Spinal cord (tissue), 10 donors: ENCODE results near the gene HAND1. TPM values are rescaled to one million over a fixed set of nuclear protein-coding genes. Genes with fewer than 3 reads are reported as not detected.

ENCODE experiments used
- DNase-seq, 6 donors: peaks; one replicate each; pipeline versions ENCODE4 v3.0.0 to v3.0.0-alpha.2; 2013 to 2015; ENCODE audit warnings: low spot score in 6 of 6, low read depth in 4 of 6
- H3K27ac ChIP-seq: one replicate; pipeline ENCODE4 v1.5.1; 2013; ENCODE audit warnings: low read depth, low read length, control low read depth
- H3K27me3 ChIP-seq: one replicate; pipeline ENCODE4 v1.6.1; 2013; ENCODE audit warnings: low read length; ENCODE audit not compliant: control insufficient read depth, insufficient read depth
- H3K36me3 ChIP-seq: one replicate; pipeline ENCODE4 v1.6.1; 2013; ENCODE audit warnings: low read length; ENCODE audit not compliant: control insufficient read depth, insufficient read depth
- H3K4me1 ChIP-seq: one replicate; pipeline ENCODE4 v1.6.1; 2013; ENCODE audit warnings: low read length; ENCODE audit not compliant: control insufficient read depth, insufficient read depth
- H3K4me3 ChIP-seq: one replicate; pipeline ENCODE4 v1.5.1; 2013; ENCODE audit warnings: low read depth, low read length, control low read depth
- H3K9me3 ChIP-seq: one replicate; pipeline ENCODE4 v1.6.1; 2013; ENCODE audit warnings: low read length; ENCODE audit not compliant: control insufficient read depth, insufficient read depth
- WGBS: methylation state at CpG from one replicate; pipeline ENCODE4 v1.1.5; 2013; ENCODE audit warnings: missing lambda C conversion rate; ENCODE audit not compliant: insufficient coverage; 5-methylcytosine and 5-hydroxymethylcytosine counted together
- polyA plus RNA-seq, 2 donors: library from polyadenylated mRNA; unstranded; fragments of 120-200 nt; gene quantifications; one replicate each; pipeline ENCODE4 v1.2.1, GENCODE V29; 2013; ENCODE audit not compliant: insufficient read length in 2 of 2
- total RNA-seq, 2 donors: library from RNA; depleted of rRNA in 1 of 2; stranded (reverse); fragments of 120-200 nt in 1 of 2; fragments of >200 nt in 1 of 2; gene quantifications; one replicate each; pipeline versions ENCODE4 v1.2.3 to v1.2.4, GENCODE V29; 2013 to 2014
- donor health status: healthy.

HAND1 gene
- total and polyA plus RNA-seq, 4 donors: not detected

DNA sequence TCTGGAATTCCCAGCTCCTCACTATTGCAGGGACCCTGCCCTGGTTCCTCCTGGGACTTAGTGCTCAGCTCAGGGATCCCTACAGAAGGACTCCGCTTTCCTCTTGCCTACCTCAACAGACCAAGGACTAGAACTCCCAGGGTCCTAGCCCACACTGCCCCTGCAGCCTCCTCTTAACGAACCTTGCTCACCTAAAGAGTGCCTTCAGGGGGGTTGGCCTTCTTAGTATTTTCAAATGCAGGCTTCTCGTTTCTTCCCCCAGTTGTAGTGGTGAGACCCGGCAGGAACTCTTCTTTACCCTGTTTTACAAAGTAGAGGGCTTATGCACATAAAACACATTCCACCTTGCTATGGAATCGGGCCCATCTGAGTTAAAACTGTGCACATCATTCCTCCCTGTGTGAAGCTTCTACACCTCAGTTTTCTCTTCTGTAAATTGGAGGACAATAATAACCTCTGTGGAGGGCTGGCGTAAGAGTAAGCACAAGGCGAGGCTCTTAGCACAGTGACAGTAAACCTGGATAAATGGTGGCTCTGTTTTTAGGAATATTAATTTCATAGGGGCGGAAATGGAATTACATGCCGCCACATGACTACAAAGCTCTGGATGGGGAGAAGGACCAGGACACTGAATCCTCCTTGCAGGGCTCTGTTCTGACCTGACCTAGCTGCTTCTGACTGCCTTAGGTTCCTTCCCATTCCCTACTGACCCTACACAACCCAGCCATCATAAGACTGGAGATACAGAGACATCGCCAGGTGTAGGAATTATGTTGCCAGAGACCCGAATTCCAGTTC lies 3.8 kb upstream of the HAND1 start:
- no peak for DNase-seq
- Histone ChIP-seq H3K4me1 (peaks cover 50% of the 10 kb centered on the region), H3K36me3 (no peaks in the 10 kb centered on the region), H3K9me3 (no peaks in the 10 kb centered on the region), H3K4me3 (no peak overlapping the region), H3K27ac (no peak overlapping the region), H3K27me3 (peaks cover 100% of the 10 kb centered on the region)
- WGBS: 9% methylated on average over 6 of the region's 11 CpGs

DNA sequence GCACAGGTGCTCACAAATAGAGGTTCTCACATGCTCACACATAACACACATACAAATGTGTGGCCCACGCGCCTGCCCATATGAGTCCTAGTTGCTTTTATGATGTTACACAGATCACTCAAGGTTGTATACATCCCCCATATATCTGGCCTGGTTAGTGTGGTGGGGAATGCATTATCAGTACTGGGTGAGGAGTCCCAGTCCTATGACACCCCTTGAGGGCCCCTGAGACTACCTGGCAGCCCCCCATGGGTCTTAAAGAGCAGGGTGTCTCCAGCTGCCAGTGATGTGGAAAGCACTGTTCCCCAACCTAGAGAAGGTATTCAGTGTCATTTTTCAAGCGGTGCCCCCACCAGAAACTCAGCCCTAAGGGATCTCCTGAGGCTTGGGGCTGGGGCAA lies 2.8 kb upstream of the HAND1 start:
- Histone ChIP-seq H3K9me3 (no peaks in the 10 kb centered on the region), H3K27ac (no peak overlapping the region), H3K4me1 (peaks cover 59% of the 10 kb centered on the region), H3K36me3 (no peaks in the 10 kb centered on the region), H3K4me3 (no peak overlapping the region), H3K27me3 (peaks cover 100% of the 10 kb centered on the region)
- no peak for DNase-seq
- WGBS: 0% methylated on average over 1 of the region's 3 CpGs

DNA sequence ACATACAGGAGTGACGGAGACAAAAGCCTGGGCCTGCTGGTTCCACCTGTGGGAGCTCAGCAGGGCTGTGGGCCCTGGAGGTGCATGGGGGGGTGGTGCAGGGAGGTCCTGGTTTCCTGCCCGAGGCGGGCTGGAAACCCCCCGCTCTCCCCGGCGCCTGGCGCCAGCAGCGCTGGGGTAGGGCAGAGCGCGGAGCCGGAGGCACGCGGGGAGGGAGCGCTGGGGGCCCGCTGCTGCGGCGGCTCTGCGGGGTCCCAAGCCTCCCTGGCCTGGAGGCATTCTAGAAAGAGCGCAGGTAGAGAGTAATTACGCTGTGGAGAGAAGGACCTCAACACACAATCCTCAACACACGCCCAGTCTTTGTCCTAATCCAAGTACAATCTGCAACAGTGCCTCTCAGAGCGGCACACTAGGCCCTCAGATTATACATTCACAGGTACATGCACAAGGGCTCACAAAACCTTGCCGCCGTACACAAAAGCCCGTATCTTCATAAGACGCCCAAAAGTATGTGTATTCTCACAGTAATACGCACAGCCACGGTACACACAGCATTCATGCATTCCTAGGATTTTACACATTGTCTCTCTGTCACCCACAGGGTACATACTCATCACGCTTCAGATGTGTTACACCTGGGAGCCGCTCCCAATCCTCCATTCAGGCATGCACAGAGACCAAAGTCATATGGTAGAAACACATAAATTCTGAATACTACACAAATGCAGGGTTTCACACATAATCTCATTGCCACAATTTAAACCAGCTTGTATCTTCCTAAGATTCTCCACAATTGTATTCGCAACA lies 2.1 kb upstream of the HAND1 start:
- H3K36me3 ChIP-seq: no peaks in the 10 kb centered on the region
- peaks cover 65% of the 10 kb centered on the region for H3K4me1 ChIP-seq
- WGBS: 2% methylated on average over 25 of the region's 31 CpGs
- H3K9me3 ChIP-seq: no peaks in the 10 kb centered on the region
- H3K27ac ChIP-seq: no peak overlapping the region
- peaks cover 100% of the 10 kb centered on the region for H3K27me3 ChIP-seq
- H3K4me3 ChIP-seq: no peak overlapping the region
- DNase-seq: peak in 1 of 6 donors; percentile 4

DNA sequence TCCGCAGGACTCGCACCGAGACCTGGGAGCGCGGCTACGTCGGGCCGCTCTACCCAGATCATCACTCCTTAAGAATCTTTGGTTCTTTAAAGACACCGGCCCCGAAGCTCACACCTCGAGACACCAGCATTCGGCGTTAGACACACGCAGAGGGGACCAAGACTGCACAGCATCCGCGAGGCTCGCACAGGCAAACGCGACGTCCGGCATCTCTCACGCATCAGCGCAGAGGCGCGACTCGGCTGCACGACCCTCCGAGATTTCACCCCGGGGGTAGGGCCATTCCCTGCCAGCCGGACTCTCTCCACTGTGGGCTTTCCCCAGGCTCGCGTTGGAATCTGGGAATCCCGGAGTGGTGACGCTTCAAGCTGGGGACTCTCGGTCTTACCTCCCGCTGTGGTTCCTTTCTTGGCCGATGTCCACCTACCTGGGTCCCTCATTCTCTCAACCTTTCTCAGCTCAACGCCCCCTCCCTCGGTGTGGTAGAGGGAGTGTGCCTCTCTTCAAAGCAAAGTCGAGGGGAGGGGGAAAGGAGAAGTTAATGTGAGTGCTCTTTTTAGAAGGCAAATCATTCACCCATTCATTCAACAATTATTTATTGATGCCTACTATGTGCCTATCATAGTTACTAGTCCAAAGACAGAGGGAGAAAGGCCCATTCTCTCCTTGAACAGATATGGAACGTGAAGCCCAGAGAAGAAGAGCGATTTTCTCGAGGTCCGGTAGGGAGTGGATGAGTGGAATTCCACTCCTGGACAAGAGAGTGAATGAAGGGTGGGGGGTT lies 1.3 kb upstream of the HAND1 start:
- peak in 1 of 6 donors; percentile 31 for DNase-seq
- H3K4me3 ChIP-seq: no peak overlapping the region
- H3K4me1 ChIP-seq: peaks cover 60% of the 10 kb centered on the region
- no peaks in the 10 kb centered on the region for H3K36me3 ChIP-seq
- H3K27me3 ChIP-seq: peaks cover 100% of the 10 kb centered on the region
- H3K9me3 ChIP-seq: no peaks in the 10 kb centered on the region
- WGBS: under 1% methylated on average over 39 of the region's 44 CpGs
- H3K27ac ChIP-seq: no peak overlapping the region

DNA sequence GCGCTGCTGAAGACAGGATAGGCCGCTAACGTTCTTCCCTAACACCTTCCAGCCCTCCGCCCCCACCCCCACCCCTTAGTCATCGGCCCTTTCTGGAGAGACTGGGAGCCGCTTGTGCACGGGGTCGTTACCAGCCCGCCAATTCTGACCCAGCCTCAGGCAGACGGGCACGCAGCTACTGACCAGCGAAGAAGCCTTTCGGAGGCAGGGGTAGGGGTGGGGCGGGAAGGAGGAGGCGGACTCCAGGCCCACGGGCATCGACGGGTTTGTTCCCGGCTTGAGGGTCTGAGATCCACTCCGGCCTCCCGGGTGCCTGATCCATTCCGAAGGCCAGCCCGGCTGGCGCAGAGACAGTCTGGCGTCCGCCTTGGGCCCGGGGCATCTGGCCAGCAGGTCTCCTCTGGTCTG lies 729 bp upstream of the HAND1 start:
- DNase-seq: no peak
- under 1% methylated on average over 20 of the region's 27 CpGs for WGBS
- H3K4me3 ChIP-seq: no peak overlapping the region
- H3K9me3 ChIP-seq: no peaks in the 10 kb centered on the region
- no peak overlapping the region for H3K27ac ChIP-seq
- H3K27me3 ChIP-seq: peaks cover 100% of the 10 kb centered on the region
- H3K4me1 ChIP-seq: peaks cover 56% of the 10 kb centered on the region
- no peaks in the 10 kb centered on the region for H3K36me3 ChIP-seq

DNA sequence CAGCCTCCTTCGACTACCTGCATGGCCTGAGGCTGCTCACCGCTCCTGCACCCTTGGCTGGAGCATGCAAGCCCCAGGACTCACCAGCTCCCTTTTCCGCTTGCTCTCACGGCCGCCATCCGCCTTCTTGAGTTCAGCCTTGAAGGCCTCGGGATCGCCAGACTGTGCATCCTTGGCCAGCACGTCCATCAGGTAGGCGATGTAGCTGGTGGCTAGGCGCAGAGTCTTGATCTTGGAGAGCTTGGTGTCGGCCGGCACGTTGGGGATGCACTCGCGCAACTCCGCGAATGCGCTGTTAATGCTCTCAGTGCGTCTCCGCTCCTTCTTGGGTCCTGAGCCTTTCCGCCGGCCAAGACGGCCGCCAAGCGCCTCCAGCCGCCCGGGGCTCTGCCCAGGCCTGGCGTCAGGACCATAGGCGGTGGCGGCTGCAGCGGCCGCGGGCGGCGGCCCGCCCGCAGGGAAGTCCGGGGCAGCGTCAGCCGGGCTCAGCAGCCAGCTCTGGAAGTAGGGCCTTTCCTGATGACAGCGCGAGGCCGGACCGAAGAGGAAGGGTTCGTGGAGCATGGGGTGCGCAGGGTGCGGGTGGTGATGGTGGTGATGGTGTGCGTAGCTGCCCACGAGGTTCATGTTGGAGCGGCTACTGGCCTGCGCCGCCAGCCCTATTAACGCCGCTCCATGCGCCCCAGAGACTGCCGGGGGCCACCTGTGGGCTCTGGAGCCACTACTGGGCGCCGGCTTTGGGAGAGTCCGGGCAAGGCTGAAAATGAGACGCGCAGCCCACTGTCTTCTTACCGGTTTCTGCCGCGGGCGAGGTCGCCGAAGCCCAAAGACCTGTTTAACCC lies 424 bp downstream of the HAND1 start:
- DNase-seq: peak in 1 of 6 donors; percentile 53
- no peaks in the 10 kb centered on the region for H3K9me3 ChIP-seq
- H3K4me3 ChIP-seq: no peak overlapping the region
- H3K27ac ChIP-seq: no peak overlapping the region
- H3K36me3 ChIP-seq: no peaks in the 10 kb centered on the region
- H3K27me3 ChIP-seq: peaks cover 100% of the 10 kb centered on the region
- WGBS: under 1% methylated on average over 68 of the region's 68 CpGs
- H3K4me1 ChIP-seq: peaks cover 59% of the 10 kb centered on the region

DNA sequence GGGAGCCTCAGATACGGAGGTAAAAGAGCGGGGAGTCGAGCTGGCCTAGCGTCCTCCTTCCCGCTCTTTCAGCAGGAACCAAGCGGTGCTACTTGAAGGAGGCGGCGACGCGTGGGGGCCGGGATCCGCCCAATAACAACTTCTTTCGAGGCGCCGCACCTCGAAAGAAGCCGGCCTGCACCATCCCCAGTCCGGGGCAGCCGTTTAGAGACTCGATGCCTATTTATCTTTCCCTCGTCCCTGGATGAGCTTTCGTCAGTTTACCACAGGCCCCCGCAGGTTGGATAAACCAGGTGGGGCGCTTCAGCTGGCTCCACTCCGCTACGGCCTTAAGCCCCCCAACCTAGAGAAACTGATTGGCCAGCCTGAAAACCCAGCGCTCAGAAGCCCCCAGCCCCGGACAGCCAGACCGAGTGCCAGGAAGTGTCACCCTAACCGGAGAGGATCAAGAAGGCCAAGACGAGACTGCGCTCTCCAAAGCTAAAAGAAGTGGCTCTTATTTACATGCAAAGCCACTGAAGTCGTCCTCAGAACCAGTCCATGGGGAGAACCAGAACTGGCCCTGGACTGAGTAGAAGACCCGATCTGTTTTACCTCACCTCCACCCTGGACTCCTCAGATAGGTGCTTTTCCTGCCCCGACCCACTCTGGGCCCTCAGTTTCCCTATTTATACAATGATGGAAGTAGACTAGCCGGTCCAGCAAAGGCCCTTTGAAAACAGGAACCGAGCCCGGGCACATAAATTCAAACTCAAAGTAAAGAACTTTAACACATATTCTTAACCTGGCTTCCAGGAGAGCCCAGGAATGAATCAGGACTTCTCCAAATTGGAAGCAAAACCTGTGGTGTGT lies 1.4 kb downstream of the HAND1 start:
- Histone ChIP-seq H3K27me3 (peaks cover 100% of the 10 kb centered on the region), H3K36me3 (no peaks in the 10 kb centered on the region), H3K4me1 (peaks cover 56% of the 10 kb centered on the region), H3K27ac (no peak overlapping the region), H3K4me3 (no peak overlapping the region), H3K9me3 (no peaks in the 10 kb centered on the region)
- WGBS: under 1% methylated on average over 34 of the region's 38 CpGs
- peak in 1 of 6 donors; percentile 17 for DNase-seq

DNA sequence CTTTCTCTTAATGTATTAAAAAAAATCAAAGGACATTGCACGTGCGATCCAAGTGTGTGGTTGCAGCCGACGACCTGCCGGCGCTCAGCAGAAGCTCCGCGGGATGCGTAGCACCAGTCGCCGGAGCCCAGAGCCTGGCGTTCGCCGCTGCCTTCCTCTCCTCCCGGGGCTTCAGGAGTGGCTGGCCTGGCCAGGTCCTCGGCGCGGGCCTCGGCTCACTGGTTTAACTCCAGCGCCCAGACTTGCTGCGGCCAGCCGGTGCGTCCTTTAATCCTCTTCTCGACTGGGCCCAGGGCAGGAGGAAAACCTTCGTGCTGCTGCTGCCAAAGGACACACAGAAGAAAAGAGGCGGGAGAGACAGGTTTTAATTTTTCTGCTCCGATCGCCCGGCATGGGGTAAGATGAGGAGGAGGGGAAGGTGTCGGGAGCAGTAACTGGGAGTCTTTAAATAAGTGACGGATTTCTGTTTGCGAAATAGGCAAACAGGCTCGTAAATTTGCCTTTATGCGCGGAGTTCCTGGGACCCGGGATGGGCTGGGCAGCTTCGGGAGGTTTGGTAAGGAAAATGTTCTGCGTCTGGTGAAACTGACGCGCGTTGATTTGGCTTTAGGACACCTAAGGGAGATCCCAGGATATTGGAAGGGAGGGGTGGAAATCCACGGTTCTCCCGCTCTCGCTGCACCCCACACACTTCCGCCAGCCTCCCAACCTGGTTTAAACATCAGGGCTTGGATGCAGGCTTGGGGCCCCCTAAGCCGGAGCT lies 2.3 kb downstream of the HAND1 start:
- Histone ChIP-seq H3K27ac (no peak overlapping the region), H3K4me1 (peaks cover 56% of the 10 kb centered on the region)
- under 1% methylated on average over 43 of the region's 46 CpGs for WGBS

More for the DNA sequence above, 2.3 kb downstream of the HAND1 start:
- Histone ChIP-seq H3K27me3 (peaks cover 100% of the 10 kb centered on the region), H3K4me3 (no peak overlapping the region), H3K36me3 (no peaks in the 10 kb centered on the region), H3K9me3 (no peaks in the 10 kb centered on the region)
- DNase-seq: peak in 1 of 6 donors; percentile 58
